ENCODE results near the gene MRPS34. TPM values are rescaled to one million over a fixed set of nuclear protein-coding genes. Genes with fewer than 3 reads are reported as not detected.

The MRPS34 gene
- total and polyA plus RNA-seq, 7 donors: 56.3 to 172 (median 75.1) TPM

- no peak overlapping the region for H3K27ac ChIP-seq
- WGBS, 3 donors: 88 to 93% (median 90%) methylated on average over 42 to 44 of the region's 44 CpGs
- intact Hi-C loops (cut with DNase I): no loop called here
- no peaks in the 10 kb centered on the region for H3K27me3 ChIP-seq (ENCODE audit: insufficient read depth in 3 of 3, low read length in 2 of 3)
- H3K9me3 ChIP-seq: no peaks in the 10 kb centered on the region
- no peak for TF ChIP-seq CTCF (IDR thresholded peaks at IDR 0.05)
- ATAC-seq (no peak), DNase-seq (peak in 1 of 2 donors; percentile 16)
- H3K4me1 ChIP-seq: peaks cover 12% of the 10 kb centered on the region
- H3K4me3 ChIP-seq: no peak overlapping the region
- peaks cover 0 to 57% of the 10 kb centered on the region in 2 donors for H3K36me3 ChIP-seq (ENCODE audit: insufficient read depth in 1 of 2, low read depth in 1 of 2)
These were observed 14.6 kb upstream of the MRPS34 start for GRCh38 chr16:1787322-1788094.

- no peak for TF ChIP-seq CTCF (IDR thresholded peaks at IDR 0.05)
- peaks cover 12% of the 10 kb centered on the region for H3K4me1 ChIP-seq
- H3K27me3 ChIP-seq (ENCODE audit: insufficient read depth in 3 of 3, low read length in 2 of 3): no peaks in the 10 kb centered on the region
- peaks cover 0 to 55% of the 10 kb centered on the region in 2 donors for H3K36me3 ChIP-seq (ENCODE audit: insufficient read depth in 1 of 2, low read depth in 1 of 2)
- H3K9me3 ChIP-seq: no peaks in the 10 kb centered on the region
- DNase-seq: no peak
- no peak for ATAC-seq
- 87 to 90% (median 90%) methylated on average over 6 of the region's 6 CpGs for WGBS, 3 donors
- no peak overlapping the region for H3K27ac ChIP-seq
- H3K4me3 ChIP-seq: no peak overlapping the region
- intact Hi-C loops (cut with DNase I): no loop called here
These were observed 14.1 kb upstream of the MRPS34 start for GRCh38 chr16:1787056-1787321.

GRCh38 chr16:1786242-1787055, 13.5 kb upstream of the MRPS34 start:
- WGBS, 3 donors: 87 to 88% (median 88%) methylated on average over 42 to 51 of the region's 51 CpGs
- TF ChIP-seq CTCF (IDR thresholded peaks at IDR 0.05): no peak
- intact Hi-C loops (cut with DNase I): no loop called here

GRCh38 chr16:1785846-1786170, 12.9 kb upstream of the MRPS34 start:
- Histone ChIP-seq H3K9me3 (no peaks in the 10 kb centered on the region), H3K4me3 (no peak overlapping the region), H3K27ac (no peak overlapping the region), H3K4me1 (peaks cover 22% of the 10 kb centered on the region), H3K27me3 (ENCODE audit: insufficient read depth in 3 of 3, low read length in 2 of 3) (no peaks in the 10 kb centered on the region), H3K36me3 (ENCODE audit: insufficient read depth in 1 of 2, low read depth in 1 of 2) (peaks cover 0 to 50% of the 10 kb centered on the region in 2 donors)
- WGBS, 3 donors: 83 to 88% (median 83%) methylated on average over 14 of the region's 14 CpGs
- intact Hi-C loops (cut with DNase I): no loop called here
- TF ChIP-seq CTCF (IDR thresholded peaks at IDR 0.05): no peak
- peak; percentile 10 to 53 for DNase-seq
- ATAC-seq: no peak

More at GRCh38 chr16:1786242-1787055, 13.5 kb upstream of the MRPS34 start:
- ATAC-seq: no peak
- Histone ChIP-seq H3K27ac (no peak overlapping the region), H3K36me3 (ENCODE audit: insufficient read depth in 1 of 2, low read depth in 1 of 2) (peaks cover 0 to 52% of the 10 kb centered on the region in 2 donors), H3K4me1 (peaks cover 16% of the 10 kb centered on the region), H3K27me3 (ENCODE audit: insufficient read depth in 3 of 3, low read length in 2 of 3) (no peaks in the 10 kb centered on the region), H3K9me3 (no peaks in the 10 kb centered on the region), H3K4me3 (no peak overlapping the region)
- peak in 1 of 2 donors; percentile 22 for DNase-seq
